H54 (cell line): ENCODE data around the gene GPRIN2.
"Not testable (repeated sequence)": the region's sequence is repeated elsewhere in the genome, so short reads cannot be mapped to it uniquely, and the experiment has no call there.

Source experiments
- DNase-seq: peaks from one replicate; pipeline ENCODE4 v3.0.0; 2011; ENCODE audit warnings: low spot score, mixed read lengths; ENCODE audit not compliant: insufficient read length
- FAIRE-seq: peaks from 3 replicates; lab custom pipeline; 2011; peaks lifted over from hg19 to GRCh38; lab: Jason Lieb, UNC
- POLR2A ChIP-seq: IDR thresholded peaks from 2 replicates; pipeline ENCODE4 v1.6.1; 2011; ENCODE audit warnings: low read depth, mild to moderate bottlenecking, low read length

The GPRIN2 gene

GRCh38 chr10:46537309-46537708 lies 19.1 kb downstream of the GPRIN2 start:
- no peak for FAIRE-seq
- no peak for DNase-seq
- TF ChIP-seq POLR2A: no peak

DNA sequence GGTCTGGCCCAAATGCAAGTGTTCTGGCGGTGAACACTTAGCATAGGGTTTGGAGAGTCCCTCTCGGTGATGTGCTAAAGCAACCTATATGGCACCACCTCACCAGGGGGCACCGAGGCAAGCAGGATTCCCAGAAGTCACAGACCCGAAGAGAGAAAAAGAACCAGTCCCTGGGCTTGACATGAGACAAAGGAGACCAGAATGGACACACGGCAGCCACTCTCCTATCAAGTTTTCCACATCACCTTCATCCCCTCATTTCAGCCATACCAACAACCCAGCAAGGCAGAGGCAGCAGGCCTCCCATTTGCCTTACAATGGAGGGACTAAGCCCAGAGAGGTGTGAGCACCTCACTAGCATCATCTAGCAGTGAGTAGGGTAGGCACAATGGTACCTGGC lies 19.7 kb downstream of the GPRIN2 start:
- no peak for TF ChIP-seq POLR2A
- no peak for DNase-seq
- FAIRE-seq: no peak

GRCh38 chr10:46536171-46536570 lies 20.3 kb downstream of the GPRIN2 start:
- TF ChIP-seq POLR2A: no peak
- no peak for FAIRE-seq
- DNase-seq: no peak

DNA sequence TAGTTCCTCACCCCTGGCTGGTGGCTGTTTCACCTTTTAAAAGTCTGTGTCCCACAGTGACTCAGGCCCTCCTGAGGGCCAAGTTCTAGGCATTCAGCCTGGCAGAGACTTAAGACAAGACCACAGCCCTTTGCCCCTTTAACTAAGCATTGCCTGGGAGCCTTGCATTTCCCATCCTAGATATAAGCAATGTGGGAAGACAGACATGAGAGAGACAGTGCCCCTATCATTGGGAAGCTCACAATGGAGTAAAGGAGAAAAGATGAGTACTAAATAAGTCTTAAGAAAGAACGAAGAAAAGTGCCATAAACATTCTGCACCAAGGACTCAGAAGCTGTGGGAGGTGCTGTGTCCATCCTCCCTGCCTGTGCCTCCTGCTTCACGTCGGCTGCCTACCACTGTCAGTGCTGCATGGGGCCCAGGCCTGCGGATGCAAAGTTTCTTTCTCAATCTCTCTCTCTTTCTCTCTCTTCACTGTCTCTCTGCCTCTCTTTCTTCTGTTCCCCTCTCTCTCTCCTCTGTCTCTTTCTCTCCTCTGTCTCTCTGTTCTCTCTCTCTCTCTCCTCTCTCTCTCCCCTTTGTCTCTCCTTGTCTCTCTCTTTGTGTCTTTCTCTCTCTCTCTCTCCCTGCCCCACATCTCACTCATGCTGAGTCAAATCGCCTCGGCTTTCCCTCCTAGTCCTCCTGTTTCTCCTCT lies 21.5 kb downstream of the GPRIN2 start:
- DNase-seq (no peak), FAIRE-seq (no peak)
- no peak for TF ChIP-seq POLR2A

- FAIRE-seq, DNase-seq: not testable (repeated sequence)
Measured at GRCh38 chr10:46532256-46532655, 24.2 kb downstream of the GPRIN2 start.

- DNase-seq (no peak), FAIRE-seq (no peak)
- no peak for TF ChIP-seq POLR2A
Measured at GRCh38 chr10:46530249-46531186, 25.9 kb downstream of the GPRIN2 start.

DNA sequence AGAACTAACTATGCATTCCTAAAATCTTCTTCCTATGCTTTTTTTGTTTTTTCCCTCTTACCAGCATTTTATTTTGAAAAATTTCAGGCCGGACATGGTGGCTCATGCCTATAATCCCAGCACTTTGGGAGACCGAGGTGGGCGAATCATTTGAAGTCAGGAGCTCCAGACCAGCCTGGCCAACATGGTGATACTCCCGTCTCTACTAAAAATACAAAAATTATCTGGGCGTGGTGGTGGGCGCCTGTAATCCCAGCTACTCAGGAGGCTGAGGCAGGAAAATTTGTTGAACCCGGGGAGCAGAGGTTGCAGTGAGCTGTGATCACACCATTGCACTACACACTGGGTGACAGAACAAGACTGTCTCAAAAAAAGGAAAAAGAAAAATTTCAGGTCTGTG lies 26.7 kb downstream of the GPRIN2 start:
- FAIRE-seq, DNase-seq: not testable (repeated sequence)

DNA sequence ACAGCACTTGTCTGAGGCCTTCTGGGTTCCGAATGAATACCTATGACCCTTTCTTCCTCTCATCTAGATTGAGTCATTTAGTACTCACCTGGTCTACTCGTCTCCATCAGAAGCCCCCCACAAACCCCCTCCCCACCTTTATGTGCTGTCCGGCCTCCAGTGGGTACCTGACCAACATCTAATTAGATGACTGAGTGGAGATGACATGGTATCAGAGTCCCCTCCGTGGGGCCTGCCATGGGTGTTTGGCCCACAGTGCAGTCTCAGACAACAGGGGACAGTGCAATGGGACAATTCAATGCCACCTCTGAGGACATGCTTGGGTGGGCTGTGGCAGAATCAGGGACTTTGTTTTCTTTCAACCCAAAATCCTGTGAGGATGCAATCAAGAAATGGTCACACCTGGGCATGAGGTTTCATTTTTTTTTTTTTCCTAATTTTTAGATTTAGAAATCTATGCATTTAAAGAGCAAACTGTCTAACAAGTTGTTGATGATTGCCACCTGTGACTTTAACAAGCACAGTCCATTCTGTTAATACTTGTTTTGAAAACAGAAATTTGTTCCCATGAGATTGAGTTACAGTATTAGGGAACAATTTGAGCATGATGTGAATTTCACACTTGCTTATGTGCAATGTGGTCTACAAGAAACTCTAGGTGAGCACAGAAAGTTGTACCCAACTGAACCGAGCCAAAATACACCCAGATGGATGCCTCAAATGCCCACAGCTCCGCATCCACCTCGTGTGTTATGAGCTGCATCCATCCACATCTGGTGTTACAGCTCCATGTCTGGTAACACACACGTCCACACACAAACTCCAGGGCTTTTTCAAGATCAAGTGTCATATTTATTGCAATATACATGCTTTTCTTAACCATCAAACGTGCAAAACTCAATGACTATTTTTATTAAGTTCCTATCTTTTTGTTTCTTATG lies 27.5 kb downstream of the GPRIN2 start:
- FAIRE-seq: no peak

GRCh38 chr10:46528171-46528671 lies 28.2 kb downstream of the GPRIN2 start:
- TF ChIP-seq POLR2A: no peak
- DNase-seq: no peak
- no peak for FAIRE-seq

More for the DNA sequence above, 27.5 kb downstream of the GPRIN2 start:
- no peak for DNase-seq
- no peak for TF ChIP-seq POLR2A

DNA sequence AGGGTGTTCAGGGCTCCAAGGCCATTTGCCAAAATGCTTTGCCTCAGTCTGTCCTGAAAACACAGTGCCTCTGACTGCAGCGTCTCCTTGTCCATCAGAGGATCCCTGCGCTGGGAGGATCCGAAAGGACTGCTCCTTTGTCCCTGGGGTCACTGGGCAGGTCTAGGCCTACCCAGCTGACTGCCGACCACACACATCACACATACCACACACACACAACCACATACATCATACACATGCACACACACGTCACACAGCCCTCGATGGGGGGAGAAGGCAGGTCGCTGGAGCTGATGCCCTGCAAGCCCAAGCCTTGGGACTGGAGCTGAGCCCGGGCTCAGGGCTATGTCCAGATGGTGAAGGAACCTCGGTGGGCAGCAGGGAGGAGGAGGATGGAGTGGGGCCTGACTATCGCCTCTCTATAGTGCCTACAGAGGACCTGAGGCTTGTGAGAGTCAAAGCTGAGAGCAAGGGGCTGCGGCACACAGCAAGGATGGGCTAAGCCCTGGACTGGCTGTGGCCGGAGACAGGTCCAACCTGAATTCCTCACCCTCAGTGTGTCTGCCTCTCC lies 29.1 kb downstream of the GPRIN2 start:
- no peak for TF ChIP-seq POLR2A
- FAIRE-seq (no peak), DNase-seq (no peak)

DNA sequence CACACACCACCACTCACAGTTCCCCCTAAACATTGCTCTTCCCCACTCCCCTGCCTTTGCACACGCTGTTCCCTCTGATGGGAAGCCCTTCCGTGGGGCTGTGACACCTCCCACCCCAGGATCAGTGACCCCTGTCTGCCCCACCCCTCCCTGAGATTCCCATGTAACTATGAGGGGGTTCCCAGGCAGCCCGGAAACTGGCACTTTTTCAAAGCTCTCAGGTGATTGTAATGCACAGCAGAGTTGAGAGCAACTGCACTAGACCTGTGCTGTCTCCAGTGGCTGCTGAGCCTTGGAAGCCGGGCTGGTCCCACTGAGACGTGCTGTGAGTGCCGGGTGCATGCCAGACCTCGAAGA lies 29.8 kb downstream of the GPRIN2 start:
- FAIRE-seq (no peak), DNase-seq (no peak)
- no peak for TF ChIP-seq POLR2A

DNA sequence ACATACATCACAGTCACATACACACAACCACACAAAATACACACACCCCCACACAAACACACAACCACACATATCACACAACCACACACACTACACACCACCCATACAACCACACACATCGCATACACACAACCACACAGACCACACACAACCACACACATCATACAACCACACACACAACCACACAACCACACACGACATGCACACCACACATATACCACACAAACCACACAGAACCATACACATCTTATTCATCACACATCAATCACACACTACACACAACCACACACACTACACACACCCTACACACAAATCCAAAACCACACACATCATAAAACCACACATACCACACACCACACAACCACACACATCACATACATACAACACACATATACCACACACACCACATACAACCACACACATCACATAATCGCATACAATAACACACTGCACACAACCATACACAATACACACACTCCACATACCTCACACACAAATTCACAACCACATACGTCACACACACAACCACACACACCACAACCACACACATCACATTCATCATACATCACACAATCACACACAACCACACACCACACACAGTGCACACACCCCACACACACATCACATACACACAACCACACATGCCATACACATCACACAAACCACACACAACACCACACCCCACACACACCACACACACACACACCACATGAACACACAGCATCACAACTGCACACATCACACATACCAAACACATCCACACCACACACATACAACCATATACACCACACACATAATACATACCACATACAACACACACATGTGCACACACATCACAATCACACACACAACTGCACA lies 30.4 kb downstream of the GPRIN2 start:
- no peak for FAIRE-seq
- DNase-seq: no peak
- no peak for TF ChIP-seq POLR2A
